ENCODE measurements around the gene FTH1. TPM values are rescaled to one million over a fixed set of nuclear protein-coding genes. Genes with fewer than 3 reads are reported as not detected.

The FTH1 gene
- total RNA-seq, 1 donor from 2014 or later = 2,359 TPM

- no peak for DNase-seq (ENCODE audit: low spot score)
Measured at GRCh38 chr11:61978703-61979661, 11.5 kb upstream of the FTH1 start.

GRCh38 chr11:61976813-61977475 lies 9.5 kb upstream of the FTH1 start:
- no peak for DNase-seq (ENCODE audit: low spot score)

GRCh38 chr11:61976420-61976800 lies 9.0 kb upstream of the FTH1 start:
- no peak for DNase-seq (ENCODE audit: low spot score)

GRCh38 chr11:61975638-61976419 lies 8.4 kb upstream of the FTH1 start:
- no peak for DNase-seq (ENCODE audit: low spot score)

- no peak for DNase-seq (ENCODE audit: low spot score)
Measured at GRCh38 chr11:61974766-61975631, 7.6 kb upstream of the FTH1 start.

- no peak for DNase-seq (ENCODE audit: low spot score)
Measured at GRCh38 chr11:61973476-61974162, 6.2 kb upstream of the FTH1 start.

GRCh38 chr11:61972672-61973475 lies 5.4 kb upstream of the FTH1 start:
- no peak for DNase-seq (ENCODE audit: low spot score)

GRCh38 chr11:61972112-61972671 lies 4.8 kb upstream of the FTH1 start:
- no peak for DNase-seq (ENCODE audit: low spot score)

- DNase-seq (ENCODE audit: low spot score) = peak; percentile 98
Measured at GRCh38 chr11:61971248-61972111, 4.0 kb upstream of the FTH1 start.

GRCh38 chr11:61969838-61970662 lies 2.6 kb upstream of the FTH1 start:
- DNase-seq (ENCODE audit: low spot score) = no peak

- no peak for DNase-seq (ENCODE audit: low spot score)
Measured at GRCh38 chr11:61969391-61969758, 1.9 kb upstream of the FTH1 start.

GRCh38 chr11:61968758-61969390 lies 1.4 kb upstream of the FTH1 start:
- DNase-seq (ENCODE audit: low spot score) = no peak

GRCh38 chr11:61967924-61968757 lies 707 bp upstream of the FTH1 start:
- DNase-seq (ENCODE audit: low spot score) = no peak

- no peak for DNase-seq (ENCODE audit: low spot score)
Measured at GRCh38 chr11:61966734-61967115, 709 bp downstream of the FTH1 start.

GRCh38 chr11:61964666-61965271 lies 2.7 kb downstream of the FTH1 start:
- peak; percentile 77 for DNase-seq (ENCODE audit: low spot score)
